Measurements from ENCODE around the gene SCN1B. TPM values are rescaled to one million over a fixed set of nuclear protein-coding genes. Genes with fewer than 3 reads are reported as not detected.

SCN1B gene
- total RNA-seq, 6 experiments from 2014 or later: 2.6 to 4.9 (median 3.6) TPM

GRCh38 chr19:35051796-35052195, 21.5 kb downstream of the SCN1B start:
- no peaks in the 10 kb centered on the region for H3K27me3 ChIP-seq
- H3K27ac ChIP-seq: no peak overlapping the region
- intact Hi-C loops (cut with DNase I): no loop called here
- peaks cover 0 to 46% (median 20%) of the 10 kb centered on the region in 4 donors for H3K4me1 ChIP-seq
- DNase-seq: no peak
- H3K4me3 ChIP-seq: no peak overlapping the region
- TF ChIP-seq CTCF (IDR thresholded peaks at IDR 0.05) (no peak), POLR2A (IDR thresholded peaks at IDR 0.05) (no peak)
- H3K9me3 ChIP-seq: no peaks in the 10 kb centered on the region
- H3K36me3 ChIP-seq: peaks cover 0 to 47% (median 23%) of the 10 kb centered on the region in 4 donors
- no CpG with 5 or more reads among the region's 5 CpGs for WGBS (ENCODE audit: insufficient coverage, low coverage, low lambda C conversion rate, missing lambda C conversion rate)
- ATAC-seq: no peak

- intact Hi-C loops (cut with DNase I): no loop called here
- ATAC-seq: no peak
- Histone ChIP-seq H3K36me3 (peaks cover 0 to 50% (median 23%) of the 10 kb centered on the region in 4 donors), H3K9me3 (no peaks in the 10 kb centered on the region), H3K4me1 (peaks cover 0 to 37% (median 16%) of the 10 kb centered on the region in 4 donors), H3K27ac (no peak overlapping the region), H3K4me3 (no peak overlapping the region), H3K27me3 (no peaks in the 10 kb centered on the region)
- WGBS (ENCODE audit: insufficient coverage, low coverage, low lambda C conversion rate, missing lambda C conversion rate): 66% methylated on average over 7 of the region's 8 CpGs
- TF ChIP-seq POLR2A (IDR thresholded peaks at IDR 0.05): no peak
- no peak for TF ChIP-seq CTCF (IDR thresholded peaks at IDR 0.05)
- DNase-seq: no peak
Measured at GRCh38 chr19:35052599-35053190, 22.4 kb downstream of the SCN1B start.

- no peak overlapping the region for H3K27ac ChIP-seq
- TF ChIP-seq POLR2A (IDR thresholded peaks at IDR 0.05): no peak
- TF ChIP-seq CTCF (IDR thresholded peaks at IDR 0.05): no peak
- DNase-seq (no peak), ATAC-seq (no peak)
- 84% methylated on average over 6 of the region's 9 CpGs for WGBS (ENCODE audit: insufficient coverage, low coverage, low lambda C conversion rate, missing lambda C conversion rate)
- peaks cover 0 to 27% (median 10%) of the 10 kb centered on the region in 4 donors for H3K4me1 ChIP-seq
- H3K9me3 ChIP-seq: no peaks in the 10 kb centered on the region
- H3K27me3 ChIP-seq: no peaks in the 10 kb centered on the region
- intact Hi-C loops (cut with DNase I): no loop called here
- H3K4me3 ChIP-seq: no peak overlapping the region
- H3K36me3 ChIP-seq: peaks cover 0 to 53% (median 23%) of the 10 kb centered on the region in 4 donors
Measured at GRCh38 chr19:35053667-35054293, 23.5 kb downstream of the SCN1B start.

- intact Hi-C loops (cut with DNase I): no loop called here
- H3K27ac ChIP-seq: no peak overlapping the region
- H3K9me3 ChIP-seq: no peaks in the 10 kb centered on the region
- 52% methylated on average over 2 of the region's 9 CpGs for WGBS (ENCODE audit: insufficient coverage, low coverage, low lambda C conversion rate, missing lambda C conversion rate)
- DNase-seq: no peak
- ATAC-seq: no peak
- TF ChIP-seq POLR2A (IDR thresholded peaks at IDR 0.05) (no peak), CTCF (IDR thresholded peaks at IDR 0.05) (no peak)
- peaks cover 0 to 56% (median 24%) of the 10 kb centered on the region in 4 donors for H3K36me3 ChIP-seq
- H3K27me3 ChIP-seq: no peaks in the 10 kb centered on the region
- H3K4me3 ChIP-seq: no peak overlapping the region
- H3K4me1 ChIP-seq: peaks cover 0 to 19% (median 6%) of the 10 kb centered on the region in 4 donors
Measured at GRCh38 chr19:35054626-35055025, 24.4 kb downstream of the SCN1B start.
